Fibroblast of villous mesenchyme (primary cell): ENCODE results near the gene ANKRD16. TPM values are rescaled to one million over a fixed set of nuclear protein-coding genes. Genes with fewer than 3 reads are reported as not detected.

Experiments used
- DNase-seq: peaks from one replicate; pipeline ENCODE4 v3.0.0-alpha.2; 2010; ENCODE audit warnings: low read depth
- H3K4me3 ChIP-seq: 2 replicates; pipeline ENCODE4 v1.5.1; 2011; ENCODE audit warnings: low read depth, mild to moderate bottlenecking, low read length
- CTCF ChIP-seq: IDR thresholded peaks from 2 replicates; pipeline ENCODE4 v1.5.1; 2012; ENCODE audit warnings: low read depth, mild to moderate bottlenecking, low read length; ENCODE audit not compliant: insufficient read depth
- total RNA-seq: library from RNA; depleted of rRNA; stranded (reverse); fragments of >200 nt; gene quantifications from 2 replicates; pipeline ENCODE4 v1.2.3, GENCODE V29; 2012

ANKRD16 gene
- total RNA-seq, 1 donor = 4.7 TPM

GRCh38 chr10:5930272-5930671, 40.6 kb upstream of the ANKRD16 start:
- no peak for DNase-seq
- no peak overlapping the region for H3K4me3 ChIP-seq
- TF ChIP-seq CTCF = no peak

GRCh38 chr10:5929442-5929841, 39.7 kb upstream of the ANKRD16 start:
- DNase-seq = no peak
- no peak overlapping the region for H3K4me3 ChIP-seq
- TF ChIP-seq CTCF = no peak

- no peak for TF ChIP-seq CTCF
- H3K4me3 ChIP-seq = no peak overlapping the region
- peak; percentile 47 for DNase-seq
Measured at GRCh38 chr10:5927306-5927705, 37.6 kb upstream of the ANKRD16 start.

GRCh38 chr10:5924889-5925288, 35.2 kb upstream of the ANKRD16 start:
- no peak for TF ChIP-seq CTCF
- DNase-seq = no peak
- no peak overlapping the region for H3K4me3 ChIP-seq

GRCh38 chr10:5921746-5922145, 32.1 kb upstream of the ANKRD16 start:
- DNase-seq = no peak
- H3K4me3 ChIP-seq = no peak overlapping the region
- no peak for TF ChIP-seq CTCF

GRCh38 chr10:5919568-5919967, 29.9 kb upstream of the ANKRD16 start:
- TF ChIP-seq CTCF = no peak
- H3K4me3 ChIP-seq = no peak overlapping the region
- DNase-seq = no peak

GRCh38 chr10:5918763-5919162, 29.1 kb upstream of the ANKRD16 start:
- no peak for DNase-seq
- no peak for TF ChIP-seq CTCF
- H3K4me3 ChIP-seq = no peak overlapping the region
